NCI-H748 (cell line): ENCODE measurements around the gene SHISA4.
"Not testable (repeated sequence)": the region's sequence is repeated elsewhere in the genome, so short reads cannot be mapped to it uniquely, and the experiment has no call there.

Experiments
- DNase-seq: peaks from one replicate; lab custom pipeline; 2025; ENCODE audit not compliant: unreplicated experiment; lab: John Stamatoyannopoulos, UW

The SHISA4 gene

DNA sequence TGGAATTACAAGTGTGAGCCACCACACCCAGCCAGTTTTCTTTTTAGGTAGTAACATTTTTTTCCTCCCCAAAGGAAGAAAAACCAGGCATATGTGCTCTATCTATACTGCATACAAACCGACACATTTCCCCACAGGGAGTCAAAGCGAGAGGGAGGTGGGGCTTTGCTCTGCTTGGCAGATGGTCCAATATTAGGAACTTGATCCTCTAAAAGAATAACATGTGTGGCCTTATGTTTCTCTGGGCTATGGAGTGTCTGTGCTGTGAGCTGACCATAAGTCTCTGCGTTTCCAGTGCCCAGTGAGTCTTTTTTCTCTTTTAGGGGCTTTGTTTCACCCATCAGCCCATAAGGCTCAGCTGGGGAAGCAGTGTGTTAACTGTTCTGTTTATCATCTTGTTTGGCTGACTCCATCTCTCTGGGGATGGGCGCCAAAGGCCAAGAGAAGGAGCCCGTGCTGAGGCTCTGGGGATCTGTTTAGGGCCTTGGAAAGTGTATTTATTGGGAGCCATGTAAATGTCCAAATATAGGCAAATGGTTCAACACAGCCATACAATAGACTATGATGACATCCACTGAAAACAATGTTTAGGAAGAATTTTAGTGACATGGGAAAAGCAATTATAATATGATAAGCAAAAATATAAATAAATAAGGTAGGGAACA, 37.4 kb downstream of the SHISA4 start:
- no peak for DNase-seq

GRCh38 chr1:201928266-201928665, 39.6 kb downstream of the SHISA4 start:
- no peak for DNase-seq

GRCh38 chr1:201930137-201930536, 41.4 kb downstream of the SHISA4 start:
- DNase-seq: no peak

- DNase-seq: no peak
Observed at GRCh38 chr1:201930803-201931202, 42.1 kb downstream of the SHISA4 start.

GRCh38 chr1:201933840-201934430, 45.2 kb downstream of the SHISA4 start:
- DNase-seq: no peak

- no peak for DNase-seq
Observed at GRCh38 chr1:201937624-201938213, 49.0 kb downstream of the SHISA4 start.

DNA sequence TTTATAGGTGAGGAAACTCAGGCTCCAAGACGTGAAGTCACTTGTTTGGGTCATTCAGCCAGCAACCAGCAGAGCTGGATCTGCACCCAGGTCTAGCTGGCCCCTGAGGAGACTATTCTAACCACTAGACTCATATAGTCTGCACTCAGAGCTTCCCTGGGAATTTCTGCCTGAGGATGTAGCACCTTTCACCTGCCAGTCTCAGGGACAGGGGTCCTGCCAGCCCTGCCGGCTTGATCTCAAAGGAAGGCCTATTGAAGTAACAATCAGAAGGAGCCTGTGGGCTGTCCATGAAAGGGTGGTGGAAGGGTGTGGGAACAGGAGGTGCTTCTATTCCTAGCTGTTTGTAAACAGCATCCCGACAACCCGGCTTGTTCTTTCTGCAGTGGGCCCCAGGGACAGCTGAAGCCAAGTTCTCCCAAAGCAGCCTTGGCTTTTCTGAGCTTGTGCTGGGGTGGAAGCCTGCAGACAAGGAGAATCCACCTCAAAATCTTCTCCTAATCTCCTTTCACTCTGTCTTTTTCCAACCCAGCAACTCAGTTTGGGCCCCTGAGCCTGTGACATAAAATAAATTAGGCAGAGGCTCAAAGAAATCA, 49.8 kb downstream of the SHISA4 start:
- no peak for DNase-seq

GRCh38 chr1:201939148-201939547, 50.5 kb downstream of the SHISA4 start:
- DNase-seq: no peak

- no peak for DNase-seq
Observed at GRCh38 chr1:201939574-201939973, 50.9 kb downstream of the SHISA4 start.

- DNase-seq: not testable (repeated sequence)
Observed at GRCh38 chr1:201940316-201940715, 51.6 kb downstream of the SHISA4 start.

- no peak for DNase-seq
Observed at GRCh38 chr1:201941420-201942128, 52.9 kb downstream of the SHISA4 start.

GRCh38 chr1:201942129-201942495, 53.4 kb downstream of the SHISA4 start:
- no peak for DNase-seq
